Measurements from ENCODE around the gene DEPDC7. TPM values are rescaled to one million over a fixed set of nuclear protein-coding genes. Genes with fewer than 3 reads are reported as not detected.
"Not testable (repeated sequence)": the region's sequence is repeated elsewhere in the genome, so short reads cannot be mapped to it uniquely, and the experiment has no call there.

Gene DEPDC7
- total RNA-seq, 4 donors from 2014 or later, result 6.9 to 12.2 (median 9.1) TPM

DNA sequence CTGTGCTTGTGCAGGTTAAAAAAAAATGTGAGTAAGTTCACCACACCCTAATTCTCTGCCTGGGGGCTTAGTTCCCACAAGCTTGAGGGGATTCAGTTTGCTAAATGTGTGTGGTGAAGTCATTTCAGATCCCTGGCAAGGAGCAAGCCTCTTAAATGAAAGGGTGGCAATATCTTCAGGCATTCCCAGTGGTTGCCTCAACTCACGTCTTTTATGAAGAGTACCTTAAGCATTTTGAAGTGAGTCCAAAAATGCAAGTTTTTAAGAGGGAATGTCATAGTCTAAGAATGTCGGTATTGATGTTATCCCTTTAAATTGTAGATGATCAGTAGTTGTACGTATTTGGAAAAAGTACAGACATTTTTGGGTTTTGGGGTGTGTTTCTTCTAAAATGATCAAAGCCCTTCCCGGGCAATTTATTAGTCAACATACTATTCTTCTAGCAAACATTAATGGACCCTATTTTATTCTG lies 28.6 kb downstream of the DEPDC7 start:
- no peak for DNase-seq (ENCODE audit: low spot score in 2 of 2)

GRCh38 chr11:33045551-33046255 lies 30.0 kb downstream of the DEPDC7 start:
- DNase-seq (ENCODE audit: low spot score in 2 of 2), result no peak
- WGBS, 2 donors, result 78 to 79% methylated on average over 8 of the region's 8 CpGs

More for the DNA sequence above, 28.6 kb downstream of the DEPDC7 start:
- Histone ChIP-seq H3K27me3 (no peaks in the 10 kb centered on the region), H3K4me3 (no peak overlapping the region), H3K9me3 (no peaks in the 10 kb centered on the region), H3K27ac (no peak overlapping the region), H3K4me1 (peaks cover 3 to 35% (median 16%) of the 10 kb centered on the region in 4 donors), H3K36me3 (peaks cover 0 to 47% (median 0%) of the 10 kb centered on the region in 3 donors)
- no peak for TF ChIP-seq POLR2A (IDR thresholded peaks at IDR 0.05)
- TF ChIP-seq, protein P1, sequence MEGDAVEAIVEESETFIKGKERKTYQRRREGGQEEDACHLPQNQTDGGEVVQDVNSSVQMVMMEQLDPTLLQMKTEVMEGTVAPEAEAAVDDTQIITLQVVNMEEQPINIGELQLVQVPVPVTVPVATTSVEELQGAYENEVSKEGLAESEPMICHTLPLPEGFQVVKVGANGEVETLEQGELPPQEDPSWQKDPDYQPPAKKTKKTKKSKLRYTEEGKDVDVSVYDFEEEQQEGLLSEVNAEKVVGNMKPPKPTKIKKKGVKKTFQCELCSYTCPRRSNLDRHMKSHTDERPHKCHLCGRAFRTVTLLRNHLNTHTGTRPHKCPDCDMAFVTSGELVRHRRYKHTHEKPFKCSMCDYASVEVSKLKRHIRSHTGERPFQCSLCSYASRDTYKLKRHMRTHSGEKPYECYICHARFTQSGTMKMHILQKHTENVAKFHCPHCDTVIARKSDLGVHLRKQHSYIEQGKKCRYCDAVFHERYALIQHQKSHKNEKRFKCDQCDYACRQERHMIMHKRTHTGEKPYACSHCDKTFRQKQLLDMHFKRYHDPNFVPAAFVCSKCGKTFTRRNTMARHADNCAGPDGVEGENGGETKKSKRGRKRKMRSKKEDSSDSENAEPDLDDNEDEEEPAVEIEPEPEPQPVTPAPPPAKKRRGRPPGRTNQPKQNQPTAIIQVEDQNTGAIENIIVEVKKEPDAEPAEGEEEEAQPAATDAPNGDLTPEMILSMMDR (IDR thresholded peaks at IDR 0.05), result no peak
- 83 to 91% methylated on average over 4 of the region's 4 CpGs for WGBS, 2 donors

GRCh38 chr11:33048701-33049100 lies 33.0 kb downstream of the DEPDC7 start:
- WGBS, 2 donors, result 72 to 79% methylated on average over 6 of the region's 6 CpGs
- H3K4me1 ChIP-seq; H3K9me3 ChIP-seq; H3K27ac ChIP-seq; DNase-seq (ENCODE audit: low spot score in 2 of 2); H3K4me3 ChIP-seq; H3K27me3 ChIP-seq: not testable (repeated sequence)
- H3K36me3 ChIP-seq, result peaks cover 0 to 47% (median 0%) of the 10 kb centered on the region in 3 donors
- peak in 1 of 2 donors; percentile 42 for TF ChIP-seq EP300 (IDR thresholded peaks at IDR 0.05)

More at GRCh38 chr11:33045551-33046255, 30.0 kb downstream of the DEPDC7 start:
- H3K27ac ChIP-seq, result no peak overlapping the region
- H3K4me1 ChIP-seq, result peaks cover 3 to 30% (median 9%) of the 10 kb centered on the region in 4 donors
- H3K4me3 ChIP-seq, result no peak overlapping the region
- TF ChIP-seq EP300 (IDR thresholded peaks at IDR 0.05) (no peak), POLR2A (IDR thresholded peaks at IDR 0.05) (no peak)
- TF ChIP-seq, protein P1 (IDR thresholded peaks at IDR 0.05), result no peak
- H3K9me3 ChIP-seq, result no peaks in the 10 kb centered on the region
- no peaks in the 10 kb centered on the region for H3K27me3 ChIP-seq
- H3K36me3 ChIP-seq, result peaks cover 0 to 47% (median 0%) of the 10 kb centered on the region in 3 donors

GRCh38 chr11:33049565-33050408 lies 34.1 kb downstream of the DEPDC7 start:
- 73 to 77% methylated on average over 3 of the region's 3 CpGs for WGBS, 2 donors
- H3K9me3 ChIP-seq; H3K27me3 ChIP-seq; H3K4me1 ChIP-seq; H3K27ac ChIP-seq; H3K4me3 ChIP-seq; DNase-seq (ENCODE audit: low spot score in 2 of 2): not testable (repeated sequence)
- H3K36me3 ChIP-seq, result peaks cover 0 to 40% (median 0%) of the 10 kb centered on the region in 3 donors

GRCh38 chr11:33052231-33052630 lies 36.6 kb downstream of the DEPDC7 start:
- TF ChIP-seq POLR2A (IDR thresholded peaks at IDR 0.05) (no peak), EP300 (IDR thresholded peaks at IDR 0.05) (no peak)
- TF ChIP-seq, protein P1 (IDR thresholded peaks at IDR 0.05), result no peak
- Histone ChIP-seq H3K27me3 (no peaks in the 10 kb centered on the region), H3K4me1 (peaks cover 0 to 15% (median 0%) of the 10 kb centered on the region in 4 donors), H3K27ac (peak overlapping the region in 1 of 4 donors; percentile 49), H3K36me3 (peaks cover 0 to 52% (median 2%) of the 10 kb centered on the region in 3 donors), H3K9me3 (no peaks in the 10 kb centered on the region), H3K4me3 (no peak overlapping the region)
- WGBS, 2 donors, result 62 to 79% methylated on average over 2 of the region's 2 CpGs
- DNase-seq (ENCODE audit: low spot score in 2 of 2), result no peak

DNA sequence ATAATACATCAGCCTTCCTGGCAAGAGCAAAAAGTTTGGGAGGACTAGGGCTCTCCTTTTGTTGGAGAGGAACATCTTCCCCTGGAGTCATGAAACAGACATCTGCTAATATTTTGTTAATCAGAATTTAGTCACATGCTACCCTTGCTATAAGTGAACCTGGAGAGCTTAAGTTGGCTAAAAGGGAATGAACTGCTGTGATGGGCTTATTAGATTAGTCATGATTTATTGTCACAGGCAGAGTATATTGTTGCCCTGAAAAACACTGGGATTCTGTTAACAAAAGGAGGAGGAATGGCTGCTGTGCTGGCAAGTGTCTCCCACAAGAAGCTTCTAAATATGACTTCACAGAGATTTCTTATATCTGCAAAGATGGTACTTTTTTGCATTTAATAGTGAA lies 39.7 kb downstream of the DEPDC7 start:
- DNase-seq (ENCODE audit: low spot score in 2 of 2), result no peak
- Histone ChIP-seq H3K4me1 (peaks cover 0 to 21% (median 0%) of the 10 kb centered on the region in 4 donors), H3K27ac (no peak overlapping the region), H3K27me3 (no peaks in the 10 kb centered on the region), H3K9me3 (no peaks in the 10 kb centered on the region), H3K36me3 (peaks cover 0 to 64% (median 2%) of the 10 kb centered on the region in 3 donors), H3K4me3 (no peak overlapping the region)
- no peak for TF ChIP-seq EP300 (IDR thresholded peaks at IDR 0.05)
- TF ChIP-seq, protein P1 (IDR thresholded peaks at IDR 0.05), result no peak
- TF ChIP-seq POLR2A (IDR thresholded peaks at IDR 0.05), result no peak
